Neural cell (in vitro differentiated cells): ENCODE results near the gene SLC35B2.

Source experiments
- CTCF ChIP-seq: fragments of 450-650 bp; IDR thresholded peaks from 2 replicates; pipeline ENCODE4 v1.5.1; 2014; ENCODE audit warnings: antibody characterized with exemption, mild to moderate bottlenecking, moderate library complexity; ENCODE audit not compliant: poor library complexity, severe bottlenecking
- EZH2 ChIP-seq: fragments of 200-600, 300-800 bp; shearing (Covaris generic), sonication (generic); IDR thresholded peaks from 2 replicates; pipeline ENCODE4 v1.6.1; 2014; ENCODE audit warnings: antibody characterized with exemption, low read length, borderline replicate concordance, mild to moderate bottlenecking; ENCODE audit not compliant: insufficient read depth, poor library complexity, severe bottlenecking
- MXI1 ChIP-seq: fragments of 450-650 bp; conservative IDR thresholded peaks from 2 replicates; pipeline ENCODE4 v1.6.1; 2014; ENCODE audit warnings: antibody characterized with exemption, mild to moderate bottlenecking; ENCODE audit not compliant: poor library complexity, severe bottlenecking
- POLR2AphosphoS5 ChIP-seq: IDR thresholded peaks from 2 replicates; pipeline ENCODE4 v1.6.1; 2012
- RAD21 ChIP-seq: fragments of 450-650 bp; conservative IDR thresholded peaks from 2 replicates; pipeline ENCODE4 v1.6.1; 2014; ENCODE audit warnings: antibody characterized with exemption, mild to moderate bottlenecking, moderate library complexity
- REST ChIP-seq: IDR thresholded peaks from 2 replicates; pipeline ENCODE4 v1.6.1; 2012; ENCODE audit warnings: borderline replicate concordance
- SMC3 ChIP-seq: fragments of 450-650 bp; conservative IDR thresholded peaks from 2 replicates; pipeline ENCODE4 v1.6.1; 2014; ENCODE audit warnings: antibody characterized with exemption, mild to moderate bottlenecking, moderate library complexity; ENCODE audit not compliant: poor library complexity
- TAF1 ChIP-seq: IDR thresholded peaks from 2 replicates; pipeline ENCODE4 v1.6.1; 2012; ENCODE audit warnings: low read depth

GRCh38 chr6:44291841-44292240 is 34.5 kb upstream of the SLC35B2 start:
- TF ChIP-seq POLR2AphosphoS5, result no peak
- no peak for TF ChIP-seq SMC3
- TF ChIP-seq CTCF, result no peak
- no peak for TF ChIP-seq TAF1
- no peak for TF ChIP-seq RAD21
- no peak for TF ChIP-seq EZH2
- no peak for TF ChIP-seq MXI1
- TF ChIP-seq REST, result no peak
